ENCODE measurements around the gene GLDN.

Gene GLDN

DNA sequence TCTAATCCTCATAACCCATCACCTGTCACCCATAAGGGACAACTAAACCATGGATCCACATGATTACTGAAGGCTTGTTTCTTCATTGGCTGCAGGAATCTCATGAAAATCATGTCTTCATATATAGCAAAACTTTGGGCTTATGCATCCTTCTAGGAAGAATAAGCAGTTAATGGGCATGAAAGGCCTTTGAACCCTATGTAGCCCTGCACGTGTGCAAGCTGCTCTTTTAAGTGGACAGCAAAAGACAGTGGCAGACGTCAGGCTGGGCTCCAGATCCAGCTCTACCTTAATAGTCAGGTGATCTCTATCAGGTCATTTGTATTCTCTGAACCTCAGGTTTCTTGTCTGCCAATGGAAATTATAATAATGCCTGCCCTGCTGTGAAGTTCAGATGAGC, 21.9 kb upstream of the GLDN start:
- Histone ChIP-seq H2AFZ (ENCODE audit: low read depth) (no peak overlapping the region), H3K36me3 (ENCODE audit: insufficient read depth) (no peaks in the 10 kb centered on the region), H3K4me2 (no peak overlapping the region), H3K27me3 (ENCODE audit: insufficient read depth, low read depth) (no peaks in the 10 kb centered on the region), H3K4me1 (ENCODE audit: low read depth, poor library complexity, severe bottlenecking) (no peaks in the 10 kb centered on the region), H3K79me2 (ENCODE audit: insufficient read depth, low read depth) (no peaks in the 10 kb centered on the region), H3K9ac (no peak overlapping the region), H4K20me1 (ENCODE audit: insufficient read depth) (no peaks in the 10 kb centered on the region), H3K27ac (no peak overlapping the region), H3K4me3 (IDR thresholded peaks at IDR 0.05; ENCODE audit: insufficient read depth, low read depth, low read length) (no peak overlapping the region)
- TF ChIP-seq, protein P1, sequence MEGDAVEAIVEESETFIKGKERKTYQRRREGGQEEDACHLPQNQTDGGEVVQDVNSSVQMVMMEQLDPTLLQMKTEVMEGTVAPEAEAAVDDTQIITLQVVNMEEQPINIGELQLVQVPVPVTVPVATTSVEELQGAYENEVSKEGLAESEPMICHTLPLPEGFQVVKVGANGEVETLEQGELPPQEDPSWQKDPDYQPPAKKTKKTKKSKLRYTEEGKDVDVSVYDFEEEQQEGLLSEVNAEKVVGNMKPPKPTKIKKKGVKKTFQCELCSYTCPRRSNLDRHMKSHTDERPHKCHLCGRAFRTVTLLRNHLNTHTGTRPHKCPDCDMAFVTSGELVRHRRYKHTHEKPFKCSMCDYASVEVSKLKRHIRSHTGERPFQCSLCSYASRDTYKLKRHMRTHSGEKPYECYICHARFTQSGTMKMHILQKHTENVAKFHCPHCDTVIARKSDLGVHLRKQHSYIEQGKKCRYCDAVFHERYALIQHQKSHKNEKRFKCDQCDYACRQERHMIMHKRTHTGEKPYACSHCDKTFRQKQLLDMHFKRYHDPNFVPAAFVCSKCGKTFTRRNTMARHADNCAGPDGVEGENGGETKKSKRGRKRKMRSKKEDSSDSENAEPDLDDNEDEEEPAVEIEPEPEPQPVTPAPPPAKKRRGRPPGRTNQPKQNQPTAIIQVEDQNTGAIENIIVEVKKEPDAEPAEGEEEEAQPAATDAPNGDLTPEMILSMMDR (conservative IDR thresholded peaks at IDR 0.05; ENCODE audit: low read depth, low read length), result no peak

DNA sequence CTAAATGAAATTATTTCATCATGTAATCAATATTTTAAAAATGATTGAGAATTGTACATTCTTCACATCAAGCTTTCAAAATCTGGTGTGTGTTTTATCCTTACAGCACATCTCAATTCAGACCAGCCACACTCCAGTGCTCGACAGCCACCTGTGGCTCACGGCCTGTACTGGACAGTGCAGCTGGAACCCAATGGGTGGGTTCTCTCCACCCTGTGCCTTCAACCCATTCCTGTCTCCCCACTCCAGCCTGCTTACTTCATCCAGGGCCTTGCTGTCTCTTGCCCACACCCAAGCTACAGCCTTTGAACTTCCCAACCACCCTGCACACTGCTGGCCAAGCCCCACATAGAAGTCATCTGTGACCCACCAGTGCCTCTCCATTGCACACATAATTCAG, 20.6 kb upstream of the GLDN start:
- Histone ChIP-seq H3K27ac (no peak overlapping the region), H3K4me2 (no peak overlapping the region), H4K20me1 (ENCODE audit: insufficient read depth) (no peaks in the 10 kb centered on the region), H3K9ac (no peak overlapping the region), H3K36me3 (ENCODE audit: insufficient read depth) (no peaks in the 10 kb centered on the region), H3K27me3 (ENCODE audit: insufficient read depth, low read depth) (no peaks in the 10 kb centered on the region), H3K4me3 (IDR thresholded peaks at IDR 0.05; ENCODE audit: insufficient read depth, low read depth, low read length) (no peak overlapping the region), H2AFZ (ENCODE audit: low read depth) (no peak overlapping the region), H3K79me2 (ENCODE audit: insufficient read depth, low read depth) (no peaks in the 10 kb centered on the region), H3K4me1 (ENCODE audit: low read depth, poor library complexity, severe bottlenecking) (no peaks in the 10 kb centered on the region)
- TF ChIP-seq, protein P1 (conservative IDR thresholded peaks at IDR 0.05; ENCODE audit: low read depth, low read length), result no peak

DNA sequence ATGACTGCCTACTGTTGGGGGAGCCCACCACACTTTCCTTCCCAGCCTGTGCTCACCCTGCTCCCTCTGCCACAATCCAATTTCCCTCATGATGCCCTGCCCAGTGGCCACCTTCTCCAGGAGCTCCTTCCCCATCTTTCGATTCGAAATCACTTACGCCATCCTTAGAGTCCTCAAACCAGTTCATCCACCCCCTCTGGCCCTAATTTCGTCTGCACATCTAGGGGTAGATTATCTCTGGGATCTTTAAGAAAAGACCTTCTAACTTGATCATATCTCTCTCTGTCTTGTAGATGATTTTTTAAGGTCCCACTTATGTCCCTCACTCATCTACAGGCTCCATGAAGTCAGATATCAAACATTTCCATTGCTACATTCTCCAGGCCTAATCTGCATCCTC, 20.1 kb upstream of the GLDN start:
- Histone ChIP-seq H3K27ac (no peak overlapping the region), H2AFZ (ENCODE audit: low read depth) (no peak overlapping the region), H3K79me2 (ENCODE audit: insufficient read depth, low read depth) (no peaks in the 10 kb centered on the region), H3K4me3 (IDR thresholded peaks at IDR 0.05; ENCODE audit: insufficient read depth, low read depth, low read length) (no peak overlapping the region), H3K4me1 (ENCODE audit: low read depth, poor library complexity, severe bottlenecking) (no peaks in the 10 kb centered on the region), H3K4me2 (no peak overlapping the region), H3K9ac (no peak overlapping the region), H3K27me3 (ENCODE audit: insufficient read depth, low read depth) (no peaks in the 10 kb centered on the region), H4K20me1 (ENCODE audit: insufficient read depth) (no peaks in the 10 kb centered on the region), H3K36me3 (ENCODE audit: insufficient read depth) (no peaks in the 10 kb centered on the region)
- TF ChIP-seq, protein P1 (conservative IDR thresholded peaks at IDR 0.05; ENCODE audit: low read depth, low read length), result no peak

DNA sequence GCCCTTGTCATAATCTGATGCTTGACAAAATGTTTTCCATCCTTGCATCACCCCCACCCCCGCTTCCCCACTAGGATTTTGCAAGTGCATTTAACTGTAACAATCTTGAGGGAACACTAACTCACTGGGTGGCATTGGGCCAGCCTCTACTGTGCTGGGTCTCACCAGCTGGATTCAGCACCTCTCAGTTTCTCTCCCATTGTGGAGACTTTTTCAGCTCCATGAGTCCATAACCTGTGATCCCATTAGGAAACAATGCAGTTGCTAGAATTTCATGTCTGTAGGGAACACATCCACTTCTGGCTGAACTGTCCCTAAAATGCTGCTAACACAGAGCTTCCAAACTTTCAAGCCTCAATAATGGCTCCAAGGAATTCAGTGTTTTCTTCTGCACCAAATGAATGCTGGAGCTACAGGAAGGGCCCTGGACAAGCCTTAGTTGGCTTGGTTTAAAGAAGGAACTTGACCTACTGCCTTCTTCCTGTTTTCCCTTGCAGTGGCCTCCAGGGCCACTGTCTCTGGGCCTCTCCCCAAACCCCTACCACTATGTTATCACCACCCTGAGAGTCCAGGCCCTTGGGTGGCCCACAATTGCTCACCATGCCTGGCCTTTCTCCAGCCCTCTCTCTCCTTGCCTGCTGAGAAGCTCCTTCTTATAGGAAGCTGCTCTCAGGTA, 18.7 kb upstream of the GLDN start:
- no peaks in the 10 kb centered on the region for H3K27me3 ChIP-seq (ENCODE audit: insufficient read depth, low read depth)
- H3K4me3 ChIP-seq (IDR thresholded peaks at IDR 0.05; ENCODE audit: insufficient read depth, low read depth, low read length), result no peak overlapping the region
- TF ChIP-seq, protein P1 (conservative IDR thresholded peaks at IDR 0.05; ENCODE audit: low read depth, low read length), result no peak
- H2AFZ ChIP-seq (ENCODE audit: low read depth), result no peak overlapping the region
- no peaks in the 10 kb centered on the region for H3K36me3 ChIP-seq (ENCODE audit: insufficient read depth)
- H3K4me1 ChIP-seq (ENCODE audit: low read depth, poor library complexity, severe bottlenecking), result no peaks in the 10 kb centered on the region
- no peaks in the 10 kb centered on the region for H3K79me2 ChIP-seq (ENCODE audit: insufficient read depth, low read depth)
- H3K27ac ChIP-seq, result no peak overlapping the region
- H3K9ac ChIP-seq, result no peak overlapping the region
- no peaks in the 10 kb centered on the region for H4K20me1 ChIP-seq (ENCODE audit: insufficient read depth)
- no peak overlapping the region for H3K4me2 ChIP-seq
